Neural cell (in vitro differentiated cells): ENCODE results near the gene GRK3. TPM values are rescaled to one million over a fixed set of nuclear protein-coding genes. Genes with fewer than 3 reads are reported as not detected.
A peak's percentile ranks its signal among the peaks of the same experiment; 100 is the strongest.
"Not testable (repeated sequence)": the region's sequence is repeated elsewhere in the genome, so short reads cannot be mapped to it uniquely, and the experiment has no call there.

Source experiments
- H2AFZ ChIP-seq: fragments of 200-600, 300-800 bp; sonication (generic), shearing (Covaris generic); 2 replicates; pipeline ENCODE4 v1.6.0; 2014; ENCODE audit warnings: low read depth, mild to moderate bottlenecking, antibody characterized with exemption, low read length, moderate library complexity
- H3F3A ChIP-seq: fragments of 200-600 bp; shearing (Covaris generic); 2 replicates; pipeline ENCODE4 v1.6.1; 2016; ENCODE audit warnings: mild to moderate bottlenecking, moderate library complexity, mixed read lengths, antibody characterized with exemption, low read length; ENCODE audit not compliant: insufficient read depth, poor library complexity, severe bottlenecking
- H3K27ac ChIP-seq: fragments of 200-600, 300-800 bp; sonication (generic), shearing (Covaris generic); 2 replicates; pipeline ENCODE4 v1.5.1; 2014; ENCODE audit warnings: mild to moderate bottlenecking, low read length, moderate library complexity
- H3K27me3 ChIP-seq: fragments of 300-800, 200-600 bp; sonication (generic), shearing (Covaris generic); 2 replicates; pipeline ENCODE4 v1.6.0; 2014; ENCODE audit warnings: mild to moderate bottlenecking, low read depth, low read length, moderate library complexity; ENCODE audit not compliant: insufficient read depth
- H3K36me3 ChIP-seq: fragments of 300-800, 200-600 bp; sonication (generic), shearing (Covaris generic); 2 replicates; pipeline ENCODE4 v1.5.1; 2014; ENCODE audit warnings: mild to moderate bottlenecking, antibody characterized with exemption, low read length, moderate library complexity; ENCODE audit not compliant: insufficient read depth
- H3K4me2 ChIP-seq: fragments of 300-800, 200-600 bp; sonication (generic), shearing (Covaris generic); 2 replicates; pipeline ENCODE4 v1.6.0; 2014; ENCODE audit warnings: mild to moderate bottlenecking, low read length
- H3K4me3 ChIP-seq: fragments of 300-800, 200-600 bp; sonication (generic), shearing (Covaris generic); 2 replicates; pipeline ENCODE4 v1.5.1; 2014; ENCODE audit warnings: mild to moderate bottlenecking, low read length, moderate library complexity
- H3K79me2 ChIP-seq: fragments of 200-600 bp; shearing (Covaris generic); replicated peaks from 2 replicates; pipeline ENCODE4 v1.6.0; 2014; ENCODE audit warnings: mild to moderate bottlenecking, low read length, moderate library complexity; ENCODE audit not compliant: insufficient read depth
- H3K9ac ChIP-seq: fragments of 300-800, 200-600 bp; sonication (generic), shearing (Covaris generic); 2 replicates; pipeline ENCODE4 v1.6.1; 2016; ENCODE audit warnings: mild to moderate bottlenecking, low read length, mixed read lengths
- H3K9me2 ChIP-seq: fragments of 200-600 bp; shearing (Covaris generic); 2 replicates; pipeline ENCODE4 v1.6.1; 2016; ENCODE audit warnings: mild to moderate bottlenecking, low read length, mixed read lengths; ENCODE audit not compliant: insufficient read depth
- H3K9me3 ChIP-seq: fragments of 200-600, 300-800 bp; sonication (generic), shearing (Covaris generic); 2 replicates; pipeline ENCODE4 v1.6.1; 2016; ENCODE audit warnings: mild to moderate bottlenecking, mixed run types, low read length, moderate library complexity, mixed read lengths
- H4K20me1 ChIP-seq: fragments of 200-600 bp; shearing (Covaris generic); 2 replicates; pipeline ENCODE4 v1.6.1; 2016; ENCODE audit warnings: mild to moderate bottlenecking, mixed run types; ENCODE audit not compliant: insufficient read depth
- EP300 ChIP-seq: fragments of 450-650 bp; conservative IDR thresholded peaks from 2 replicates; pipeline ENCODE4 v1.6.1; 2014; ENCODE audit warnings: antibody characterized with exemption, mild to moderate bottlenecking, moderate library complexity; ENCODE audit not compliant: poor library complexity, severe bottlenecking
- EZH2 ChIP-seq: fragments of 200-600, 300-800 bp; shearing (Covaris generic), sonication (generic); IDR thresholded peaks from 2 replicates; pipeline ENCODE4 v1.6.1; 2014; ENCODE audit warnings: antibody characterized with exemption, low read length, borderline replicate concordance, mild to moderate bottlenecking; ENCODE audit not compliant: insufficient read depth, poor library complexity, severe bottlenecking
- MXI1 ChIP-seq: fragments of 450-650 bp; conservative IDR thresholded peaks from 2 replicates; pipeline ENCODE4 v1.6.1; 2014; ENCODE audit warnings: antibody characterized with exemption, mild to moderate bottlenecking; ENCODE audit not compliant: poor library complexity, severe bottlenecking
- POLR2AphosphoS5 ChIP-seq: IDR thresholded peaks from 2 replicates; pipeline ENCODE4 v1.6.1; 2012
- RAD21 ChIP-seq: fragments of 450-650 bp; conservative IDR thresholded peaks from 2 replicates; pipeline ENCODE4 v1.6.1; 2014; ENCODE audit warnings: antibody characterized with exemption, mild to moderate bottlenecking, moderate library complexity
- SMC3 ChIP-seq: fragments of 450-650 bp; conservative IDR thresholded peaks from 2 replicates; pipeline ENCODE4 v1.6.1; 2014; ENCODE audit warnings: antibody characterized with exemption, mild to moderate bottlenecking, moderate library complexity; ENCODE audit not compliant: poor library complexity
- TAF1 ChIP-seq: IDR thresholded peaks from 2 replicates; pipeline ENCODE4 v1.6.1; 2012; ENCODE audit warnings: low read depth
- polyA plus RNA-seq: library from polyadenylated mRNA; depleted of rRNA; stranded (reverse); fragments of >200 nt; gene quantifications from 2 replicates; pipeline ENCODE4 v1.2.3, GENCODE V29; 2014
- TF ChIP-seq, protein P1 (sequence below): IDR thresholded peaks from 2 replicates; pipeline ENCODE4 v1.6.1; 2012; ENCODE audit warnings: borderline replicate concordance
- TF ChIP-seq, protein P2 (sequence below): fragments of 450-650 bp; IDR thresholded peaks from 2 replicates; pipeline ENCODE4 v1.5.1; 2014; ENCODE audit warnings: antibody characterized with exemption, mild to moderate bottlenecking, moderate library complexity; ENCODE audit not compliant: poor library complexity, severe bottlenecking

Gene GRK3
- polyA plus RNA-seq, 1 donor from 2014 or later, result 9.8 TPM

DNA sequence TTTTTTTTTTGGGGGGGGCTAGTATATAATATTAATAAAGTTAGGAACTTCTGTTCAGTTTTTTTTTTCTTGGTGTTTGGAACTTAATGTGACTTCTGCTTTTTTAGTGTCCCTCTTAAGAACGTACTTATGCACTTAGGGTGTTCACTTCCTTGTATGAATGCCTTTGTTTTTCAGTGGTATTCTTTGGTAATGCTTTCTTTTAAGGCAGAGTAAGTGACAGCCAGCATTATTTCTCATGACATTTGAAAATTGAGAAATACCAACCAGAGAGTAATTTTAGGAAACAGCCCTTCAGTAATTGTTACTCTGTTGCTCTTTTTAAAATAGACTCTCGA is 2.4 kb downstream of the GRK3 start:
- H4K20me1 ChIP-seq, result no peaks in the 10 kb centered on the region
- H2AFZ ChIP-seq, result no peak overlapping the region
- H3K4me2 ChIP-seq, result peak overlapping the region; percentile 49
- no peaks in the 10 kb centered on the region for H3K36me3 ChIP-seq
- TF ChIP-seq, protein P1, sequence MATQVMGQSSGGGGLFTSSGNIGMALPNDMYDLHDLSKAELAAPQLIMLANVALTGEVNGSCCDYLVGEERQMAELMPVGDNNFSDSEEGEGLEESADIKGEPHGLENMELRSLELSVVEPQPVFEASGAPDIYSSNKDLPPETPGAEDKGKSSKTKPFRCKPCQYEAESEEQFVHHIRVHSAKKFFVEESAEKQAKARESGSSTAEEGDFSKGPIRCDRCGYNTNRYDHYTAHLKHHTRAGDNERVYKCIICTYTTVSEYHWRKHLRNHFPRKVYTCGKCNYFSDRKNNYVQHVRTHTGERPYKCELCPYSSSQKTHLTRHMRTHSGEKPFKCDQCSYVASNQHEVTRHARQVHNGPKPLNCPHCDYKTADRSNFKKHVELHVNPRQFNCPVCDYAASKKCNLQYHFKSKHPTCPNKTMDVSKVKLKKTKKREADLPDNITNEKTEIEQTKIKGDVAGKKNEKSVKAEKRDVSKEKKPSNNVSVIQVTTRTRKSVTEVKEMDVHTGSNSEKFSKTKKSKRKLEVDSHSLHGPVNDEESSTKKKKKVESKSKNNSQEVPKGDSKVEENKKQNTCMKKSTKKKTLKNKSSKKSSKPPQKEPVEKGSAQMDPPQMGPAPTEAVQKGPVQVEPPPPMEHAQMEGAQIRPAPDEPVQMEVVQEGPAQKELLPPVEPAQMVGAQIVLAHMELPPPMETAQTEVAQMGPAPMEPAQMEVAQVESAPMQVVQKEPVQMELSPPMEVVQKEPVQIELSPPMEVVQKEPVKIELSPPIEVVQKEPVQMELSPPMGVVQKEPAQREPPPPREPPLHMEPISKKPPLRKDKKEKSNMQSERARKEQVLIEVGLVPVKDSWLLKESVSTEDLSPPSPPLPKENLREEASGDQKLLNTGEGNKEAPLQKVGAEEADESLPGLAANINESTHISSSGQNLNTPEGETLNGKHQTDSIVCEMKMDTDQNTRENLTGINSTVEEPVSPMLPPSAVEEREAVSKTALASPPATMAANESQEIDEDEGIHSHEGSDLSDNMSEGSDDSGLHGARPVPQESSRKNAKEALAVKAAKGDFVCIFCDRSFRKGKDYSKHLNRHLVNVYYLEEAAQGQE, result no peak
- TF ChIP-seq SMC3, result no peak
- TF ChIP-seq RAD21, result no peak
- no peak for TF ChIP-seq MXI1
- TF ChIP-seq TAF1, result no peak
- no peak for TF ChIP-seq EZH2
- no peak for TF ChIP-seq POLR2AphosphoS5
- TF ChIP-seq, protein P2, sequence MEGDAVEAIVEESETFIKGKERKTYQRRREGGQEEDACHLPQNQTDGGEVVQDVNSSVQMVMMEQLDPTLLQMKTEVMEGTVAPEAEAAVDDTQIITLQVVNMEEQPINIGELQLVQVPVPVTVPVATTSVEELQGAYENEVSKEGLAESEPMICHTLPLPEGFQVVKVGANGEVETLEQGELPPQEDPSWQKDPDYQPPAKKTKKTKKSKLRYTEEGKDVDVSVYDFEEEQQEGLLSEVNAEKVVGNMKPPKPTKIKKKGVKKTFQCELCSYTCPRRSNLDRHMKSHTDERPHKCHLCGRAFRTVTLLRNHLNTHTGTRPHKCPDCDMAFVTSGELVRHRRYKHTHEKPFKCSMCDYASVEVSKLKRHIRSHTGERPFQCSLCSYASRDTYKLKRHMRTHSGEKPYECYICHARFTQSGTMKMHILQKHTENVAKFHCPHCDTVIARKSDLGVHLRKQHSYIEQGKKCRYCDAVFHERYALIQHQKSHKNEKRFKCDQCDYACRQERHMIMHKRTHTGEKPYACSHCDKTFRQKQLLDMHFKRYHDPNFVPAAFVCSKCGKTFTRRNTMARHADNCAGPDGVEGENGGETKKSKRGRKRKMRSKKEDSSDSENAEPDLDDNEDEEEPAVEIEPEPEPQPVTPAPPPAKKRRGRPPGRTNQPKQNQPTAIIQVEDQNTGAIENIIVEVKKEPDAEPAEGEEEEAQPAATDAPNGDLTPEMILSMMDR, result no peak
- no peak for TF ChIP-seq EP300
- no peak overlapping the region for H3K9ac ChIP-seq
- H3K9me2 ChIP-seq, result no peaks in the 10 kb centered on the region
- no peaks in the 10 kb centered on the region for H3F3A ChIP-seq
- H3K4me3 ChIP-seq, result peak overlapping the region; percentile 75
- H3K27me3 ChIP-seq, result no peaks in the 10 kb centered on the region
- no peaks in the 10 kb centered on the region for H3K9me3 ChIP-seq
- no peaks in the 10 kb centered on the region for H3K79me2 ChIP-seq
- no peak overlapping the region for H3K27ac ChIP-seq

DNA sequence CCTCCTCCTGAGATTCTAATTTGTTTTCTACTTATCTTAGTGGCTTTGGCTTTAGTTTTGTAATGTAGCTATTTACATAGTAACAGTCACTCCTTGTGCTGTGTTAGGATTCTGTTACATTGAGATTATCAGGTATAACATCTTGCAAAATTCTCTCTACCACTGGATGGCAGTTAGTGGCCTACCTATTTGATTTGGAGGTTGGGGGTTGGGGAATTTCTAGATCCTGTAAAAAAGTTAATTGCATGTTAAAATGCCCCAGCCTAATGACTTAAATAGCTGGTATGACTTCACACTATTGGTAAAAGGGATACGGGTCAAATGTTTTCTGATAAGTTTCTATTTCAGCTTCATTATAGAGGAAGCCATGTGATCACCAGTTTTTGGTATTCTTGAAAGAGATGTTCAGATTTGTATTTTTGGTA is 2.8 kb downstream of the GRK3 start:
- no peak overlapping the region for H3K9ac ChIP-seq
- no peaks in the 10 kb centered on the region for H3K36me3 ChIP-seq
- no peaks in the 10 kb centered on the region for H3K9me3 ChIP-seq
- no peak overlapping the region for H2AFZ ChIP-seq
- no peaks in the 10 kb centered on the region for H4K20me1 ChIP-seq
- H3K79me2 ChIP-seq, result no peaks in the 10 kb centered on the region
- H3K9me2 ChIP-seq, result no peaks in the 10 kb centered on the region
- TF ChIP-seq, protein P2, result no peak
- TF ChIP-seq RAD21, result peak; percentile 24
- no peak overlapping the region for H3K4me2 ChIP-seq
- H3F3A ChIP-seq, result no peaks in the 10 kb centered on the region
- no peaks in the 10 kb centered on the region for H3K27me3 ChIP-seq
- H3K27ac ChIP-seq, result no peak overlapping the region
- H3K4me3 ChIP-seq, result no peak overlapping the region

DNA sequence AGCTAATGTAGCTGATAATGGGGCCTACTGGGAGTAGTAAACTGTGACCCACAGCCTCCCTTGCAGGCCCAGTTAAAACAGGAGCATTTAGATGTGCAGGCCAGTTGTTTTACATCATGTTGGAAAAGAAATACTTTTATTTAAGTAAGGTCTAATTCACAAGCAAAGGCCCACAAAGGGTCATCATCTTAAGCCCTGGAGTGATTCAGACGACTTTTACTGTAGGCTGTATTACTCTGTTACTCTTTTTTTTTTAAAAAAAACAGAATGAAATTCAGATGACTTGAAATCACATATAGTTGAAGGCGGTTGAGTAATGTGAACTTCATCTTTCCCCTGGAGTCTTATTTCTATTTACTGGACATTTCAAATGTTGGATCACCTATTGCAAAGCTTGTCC is 3.6 kb downstream of the GRK3 start:
- not testable (repeated sequence) for H3F3A ChIP-seq, H3K9me2 ChIP-seq, H3K4me2 ChIP-seq, H3K79me2 ChIP-seq, H4K20me1 ChIP-seq, H3K4me3 ChIP-seq, H3K36me3 ChIP-seq, H3K27me3 ChIP-seq, H3K27ac ChIP-seq, H3K9me3 ChIP-seq, H3K9ac ChIP-seq, H2AFZ ChIP-seq
